ENCODE results near the gene DEFB124.

Gene DEFB124

DNA sequence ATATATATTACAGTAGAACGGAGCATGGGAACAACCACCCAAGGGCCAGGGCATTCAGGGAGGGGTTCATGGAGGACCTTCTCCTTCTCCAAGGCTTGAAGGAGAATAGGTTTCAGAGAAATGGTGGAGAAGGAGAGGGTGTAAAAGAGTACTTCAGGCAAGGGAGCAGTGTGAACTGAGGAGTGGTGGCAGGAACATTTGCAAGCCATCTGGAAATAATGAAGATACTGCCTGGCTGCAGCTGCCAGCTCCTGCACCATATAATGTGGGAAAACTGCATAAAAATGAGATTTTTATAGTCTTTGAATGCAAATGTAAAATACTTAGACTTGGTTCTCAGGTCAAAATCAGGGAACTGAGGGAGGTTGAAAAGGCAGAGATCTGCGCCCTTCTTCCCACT, 59.3 kb downstream of the DEFB124 start:
- no peak for DNase-seq
